ENCODE results near the gene GPS1.

Gene GPS1

GRCh38 chr17:82092094-82092586 lies 40.4 kb downstream of the GPS1 start:
- TF ChIP-seq POU6F1 (CRISPR knock-in tag; IDR thresholded peaks at IDR 0.05; ENCODE audit: borderline replicate concordance, low read depth) (no peak), GLIS3 (CRISPR knock-in tag; IDR thresholded peaks at IDR 0.05) (no peak), RARB (CRISPR knock-in tag; IDR thresholded peaks at IDR 0.05) (no peak), TSHZ2 (CRISPR knock-in tag; IDR thresholded peaks at IDR 0.05) (no peak), ZNF565 (CRISPR knock-in tag; conservative IDR thresholded peaks at IDR 0.05; ENCODE audit: low read depth) (no peak), SNAI2 (CRISPR knock-in tag; IDR thresholded peaks at IDR 0.05) (no peak), BACH2 (CRISPR knock-in tag; IDR thresholded peaks at IDR 0.05; ENCODE audit: borderline replicate concordance) (no peak), ZC3H10 (CRISPR knock-in tag; IDR thresholded peaks at IDR 0.05) (no peak), ZFP3 (CRISPR knock-in tag; IDR thresholded peaks at IDR 0.05) (no peak), ISL1 (CRISPR knock-in tag; IDR thresholded peaks at IDR 0.05) (no peak), ZNF70 (CRISPR knock-in tag; IDR thresholded peaks at IDR 0.05) (no peak), PATZ1 (CRISPR knock-in tag; IDR thresholded peaks at IDR 0.05; ENCODE audit: borderline replicate concordance) (no peak), ZNF8 (CRISPR knock-in tag; IDR thresholded peaks at IDR 0.05) (no peak), TCF4 (CRISPR knock-in tag; IDR thresholded peaks at IDR 0.05; ENCODE audit: borderline replicate concordance) (no peak), CSDC2 (CRISPR knock-in tag; IDR thresholded peaks at IDR 0.05) (no peak), CSRNP3 (CRISPR knock-in tag; IDR thresholded peaks at IDR 0.05) (no peak), TOX (CRISPR knock-in tag; IDR thresholded peaks at IDR 0.05; ENCODE audit: borderline replicate concordance) (no peak)
- ATAC-seq = no peak

GRCh38 chr17:82092628-82092994 lies 40.9 kb downstream of the GPS1 start:
- ATAC-seq = no peak
- TF ChIP-seq TSHZ2 (CRISPR knock-in tag; IDR thresholded peaks at IDR 0.05) (no peak), CREB5 (CRISPR knock-in tag; IDR thresholded peaks at IDR 0.05; ENCODE audit: low read depth) (no peak), TCF4 (CRISPR knock-in tag; IDR thresholded peaks at IDR 0.05; ENCODE audit: borderline replicate concordance) (no peak), RARB (CRISPR knock-in tag; IDR thresholded peaks at IDR 0.05) (no peak), ZFP30 (CRISPR knock-in tag; IDR thresholded peaks at IDR 0.05) (no peak), PATZ1 (CRISPR knock-in tag; IDR thresholded peaks at IDR 0.05; ENCODE audit: borderline replicate concordance) (no peak), ZNF8 (CRISPR knock-in tag; IDR thresholded peaks at IDR 0.05) (no peak), ARNTL (CRISPR knock-in tag; IDR thresholded peaks at IDR 0.05; ENCODE audit: borderline replicate concordance, low read depth) (no peak), ZNF565 (CRISPR knock-in tag; conservative IDR thresholded peaks at IDR 0.05; ENCODE audit: low read depth) (no peak), ZNF70 (CRISPR knock-in tag; IDR thresholded peaks at IDR 0.05) (no peak), PPARA (CRISPR knock-in tag; IDR thresholded peaks at IDR 0.05; ENCODE audit: borderline replicate concordance) (no peak), SNAI2 (CRISPR knock-in tag; IDR thresholded peaks at IDR 0.05) (no peak), ZC3H10 (CRISPR knock-in tag; IDR thresholded peaks at IDR 0.05) (no peak), GLIS3 (CRISPR knock-in tag; IDR thresholded peaks at IDR 0.05) (no peak), TOX (CRISPR knock-in tag; IDR thresholded peaks at IDR 0.05; ENCODE audit: borderline replicate concordance) (no peak), ZFP3 (CRISPR knock-in tag; IDR thresholded peaks at IDR 0.05) (no peak), CSDC2 (CRISPR knock-in tag; IDR thresholded peaks at IDR 0.05) (no peak), ISL1 (CRISPR knock-in tag; IDR thresholded peaks at IDR 0.05) (no peak)
